Measurements from ENCODE around the gene WDR64. TPM values are rescaled to one million over a fixed set of nuclear protein-coding genes. Genes with fewer than 3 reads are reported as not detected.

Gene WDR64
- total and polyA plus RNA-seq, 2 donors (not counting 3 experiments of a cell fraction or from before 2014, with no cell fraction given), result not detected

- H3K4me2 ChIP-seq (ENCODE audit: insufficient read depth, low read length), result no peak overlapping the region
- no peaks in the 10 kb centered on the region for H3K36me3 ChIP-seq (ENCODE audit: control insufficient read depth in 2 of 2, extremely low read depth in 1 of 2, insufficient read depth in 2 of 2, low read length in 2 of 2)
- no peak overlapping the region for H3K4me3 ChIP-seq (replicated peaks in 1 of 3; ENCODE audit: insufficient read depth in 1 of 3, low read depth in 1 of 3, low read length in 3 of 3)
- no peak overlapping the region for H3K27ac ChIP-seq (ENCODE audit: insufficient read depth, low read depth, low read length)
- H3K9ac ChIP-seq (replicated peaks; ENCODE audit: extremely low read depth, insufficient read depth, low read length), result no peak overlapping the region
- no peaks in the 10 kb centered on the region for H3K9me3 ChIP-seq (replicated peaks; ENCODE audit: control insufficient read depth, insufficient read depth, low read length)
- no peak for DNase-seq (ENCODE audit: low read depth, low spot score)
- BruUV-seq (replicated peaks), result no TSS peak
- CTCF ChIA-PET, result no interaction called here
- no peak for FAIRE-seq
- H3K9me1 ChIP-seq (replicated peaks; ENCODE audit: control insufficient read depth, extremely low read depth, insufficient read depth, low read length), result no peaks in the 10 kb centered on the region
- H4K20me1 ChIP-seq (replicated peaks; ENCODE audit: control insufficient read depth, extremely low read depth, insufficient read depth, low read length), result no peaks in the 10 kb centered on the region
- H2AFZ ChIP-seq (ENCODE audit: low read depth, low read length), result no peak overlapping the region
- intact Hi-C loops (cut with micrococcal nuclease) (no loop called here), dilution Hi-C loops (cut with MboI; ENCODE audit: extremely low pct_ligation_motif_present, low sequenced_read_pairs) (no loop called here)
- H3K27me3 ChIP-seq (ENCODE audit: control insufficient read depth in 2 of 2, insufficient read depth in 2 of 2, low read length in 2 of 2), result no peaks in the 10 kb centered on the region
- no peaks in the 10 kb centered on the region for H3K79me2 ChIP-seq (ENCODE audit: control insufficient read depth, insufficient read depth, low read length)
- POLR2A ChIA-PET, result no interaction called here
- TF ChIP-seq MAX (IDR thresholded peaks at IDR 0.05; ENCODE audit: insufficient read depth, insufficient read length) (no peak), POLR2AphosphoS5 (IDR thresholded peaks at IDR 0.05; ENCODE audit: insufficient read depth, low read depth, low read length) (no peak), JUN (IDR thresholded peaks at IDR 0.05; ENCODE audit: borderline replicate concordance, insufficient read depth, insufficient read length, low read depth) (no peak), MYC (IDR thresholded peaks at IDR 0.05; ENCODE audit: low read depth, low read length) (no peak), CTCF (IDR thresholded peaks at IDR 0.05; ENCODE audit: extremely low read depth in 1 of 2, insufficient read depth in 1 of 2, low read depth in 1 of 2, low read length in 2 of 2) (no peak), FOS (IDR thresholded peaks at IDR 0.05; ENCODE audit: borderline replicate concordance, insufficient read depth, low read length) (no peak), GATA2 (IDR thresholded peaks at IDR 0.05; ENCODE audit: insufficient read depth, insufficient read length, low read depth, low read length) (no peak), EZH2 (IDR thresholded peaks at IDR 0.05; ENCODE audit: borderline replicate concordance, low read depth, low read length, severe bottlenecking) (no peak)
- no peaks in the 10 kb centered on the region for H3K4me1 ChIP-seq (ENCODE audit: control insufficient read depth, extremely low read depth, insufficient read depth, low read length)
Observed at GRCh38 chr1:241717975-241718374, 65.9 kb downstream of the WDR64 start.

Measured in endothelial cell of umbilical vein (primary cell).